ENCODE measurements around the gene AZU1.
A peak's percentile ranks its signal among the peaks of the same experiment; 100 is the strongest.
"Not testable (repeated sequence)": the region's sequence is repeated elsewhere in the genome, so short reads cannot be mapped to it uniquely, and the experiment has no call there.

The AZU1 gene

DNA sequence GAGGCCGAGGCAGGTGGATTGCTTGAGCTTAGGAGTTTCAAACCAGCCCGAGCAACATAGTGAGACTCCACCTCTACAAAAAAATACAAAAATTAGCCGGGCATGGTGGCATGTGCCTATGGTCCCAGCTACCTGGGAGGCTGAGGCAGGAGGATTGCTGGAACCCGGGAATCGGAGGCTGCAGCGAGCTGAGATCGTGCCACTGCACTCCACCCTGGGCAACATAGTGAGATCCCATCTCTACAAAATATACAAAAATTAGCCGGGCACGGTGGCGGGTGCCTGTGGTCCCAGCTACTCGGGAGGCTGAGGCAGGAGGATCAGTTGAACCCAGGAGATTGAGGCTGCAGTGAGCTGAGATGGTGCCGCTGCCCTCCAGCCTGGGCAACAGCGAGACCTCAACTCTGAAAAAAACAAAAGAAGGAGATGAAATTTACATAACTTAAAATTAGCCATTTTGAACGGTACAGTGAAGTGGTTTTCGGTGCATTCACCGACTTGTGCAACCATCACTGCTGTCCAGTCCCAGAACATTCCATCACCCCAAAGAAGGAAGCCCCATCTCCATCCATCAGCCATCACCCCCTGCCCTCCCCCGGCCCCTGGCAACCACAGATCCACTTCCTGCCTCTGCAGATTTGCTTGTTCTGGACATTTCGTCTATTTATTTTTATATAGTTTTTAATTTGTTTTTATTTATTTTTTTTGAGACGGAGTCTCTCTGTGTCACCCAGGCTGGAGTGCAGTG, 1.6 kb upstream of the AZU1 start:
- TF ChIP-seq PAX5 (IDR thresholded peaks at IDR 0.05; ENCODE audit: insufficient read depth, low read length, severe bottlenecking) = no peak
- TF ChIP-seq POLR2A (IDR thresholded peaks at IDR 0.05; ENCODE audit: low read depth, low read length) = no peak
- no peak for TF ChIP-seq POLR2AphosphoS5 (IDR thresholded peaks at IDR 0.05; ENCODE audit: low read depth, low read length)
- TF ChIP-seq SPI1 (IDR thresholded peaks at IDR 0.05; ENCODE audit: low read depth, low read length) = no peak
- TF ChIP-seq POU2F2 (IDR thresholded peaks at IDR 0.05; ENCODE audit: low read depth, low read length) = no peak
- TF ChIP-seq TAF1 (IDR thresholded peaks at IDR 0.05; ENCODE audit: low read depth, low read length) = no peak
- FAIRE-seq (no peak), DNase-seq (ENCODE audit: insufficient read length, low spot score) (no peak)

DNA sequence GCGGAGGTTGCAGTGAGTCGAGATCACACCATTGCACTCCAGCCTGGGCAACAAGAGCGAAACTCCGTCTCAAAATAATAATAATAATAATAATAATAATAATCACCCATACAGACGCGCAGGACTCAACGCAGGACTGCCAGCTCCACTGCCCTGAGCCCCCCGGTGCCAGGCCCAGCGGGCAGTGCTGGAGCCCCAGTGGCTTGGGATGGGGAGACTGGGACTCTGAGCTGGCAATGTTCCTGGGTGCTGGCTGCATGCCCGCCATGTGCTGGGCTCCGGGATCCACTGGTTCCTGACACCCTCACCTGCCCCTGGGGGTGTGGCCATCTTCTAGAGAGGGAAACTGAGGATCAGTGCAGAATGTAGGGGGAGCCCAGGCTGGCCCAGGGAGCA, 325 bp upstream of the AZU1 start:
- FAIRE-seq (no peak), DNase-seq (ENCODE audit: insufficient read length, low spot score) (no peak)
- TF ChIP-seq PAX5 (IDR thresholded peaks at IDR 0.05; ENCODE audit: insufficient read depth, low read length, severe bottlenecking) = no peak

DNA sequence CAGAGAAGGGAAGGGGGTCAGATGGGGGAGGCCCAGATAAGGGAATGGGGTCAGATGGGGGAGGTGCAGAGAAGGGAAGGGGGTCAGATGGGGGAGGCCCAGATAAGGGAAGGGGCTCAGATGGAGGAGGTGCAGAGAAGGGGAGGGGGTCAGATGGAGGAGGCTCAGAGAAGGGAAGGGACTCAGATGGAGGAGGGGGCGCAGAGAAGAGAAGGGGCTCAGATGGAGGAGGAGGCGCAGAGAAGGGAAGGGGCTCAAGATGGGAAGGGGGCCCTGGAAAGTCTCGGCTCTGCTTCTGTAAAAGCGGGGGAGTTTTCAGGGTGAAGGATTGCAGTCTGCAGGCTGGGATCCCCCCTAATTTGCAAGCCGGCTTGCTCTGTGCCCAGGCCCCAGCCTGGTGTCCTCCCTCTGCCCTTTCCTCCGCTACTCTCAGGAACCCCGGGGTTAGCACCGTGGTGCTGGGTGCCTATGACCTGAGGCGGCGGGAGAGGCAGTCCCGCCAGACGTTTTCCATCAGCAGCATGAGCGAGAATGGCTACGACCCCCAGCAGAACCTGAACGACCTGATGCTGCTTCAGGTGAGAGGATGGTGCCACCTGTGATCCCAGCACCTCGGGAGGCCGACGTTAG, 1.6 kb downstream of the AZU1 start:
- FAIRE-seq (no peak), DNase-seq (ENCODE audit: insufficient read length, low spot score) (no peak)
- TF ChIP-seq SPI1 (IDR thresholded peaks at IDR 0.05; ENCODE audit: low read depth, low read length) (no peak), POU2F2 (IDR thresholded peaks at IDR 0.05; ENCODE audit: low read depth, low read length) (peak; percentile 61; the same call in 1 of the 2 replicates)

DNA sequence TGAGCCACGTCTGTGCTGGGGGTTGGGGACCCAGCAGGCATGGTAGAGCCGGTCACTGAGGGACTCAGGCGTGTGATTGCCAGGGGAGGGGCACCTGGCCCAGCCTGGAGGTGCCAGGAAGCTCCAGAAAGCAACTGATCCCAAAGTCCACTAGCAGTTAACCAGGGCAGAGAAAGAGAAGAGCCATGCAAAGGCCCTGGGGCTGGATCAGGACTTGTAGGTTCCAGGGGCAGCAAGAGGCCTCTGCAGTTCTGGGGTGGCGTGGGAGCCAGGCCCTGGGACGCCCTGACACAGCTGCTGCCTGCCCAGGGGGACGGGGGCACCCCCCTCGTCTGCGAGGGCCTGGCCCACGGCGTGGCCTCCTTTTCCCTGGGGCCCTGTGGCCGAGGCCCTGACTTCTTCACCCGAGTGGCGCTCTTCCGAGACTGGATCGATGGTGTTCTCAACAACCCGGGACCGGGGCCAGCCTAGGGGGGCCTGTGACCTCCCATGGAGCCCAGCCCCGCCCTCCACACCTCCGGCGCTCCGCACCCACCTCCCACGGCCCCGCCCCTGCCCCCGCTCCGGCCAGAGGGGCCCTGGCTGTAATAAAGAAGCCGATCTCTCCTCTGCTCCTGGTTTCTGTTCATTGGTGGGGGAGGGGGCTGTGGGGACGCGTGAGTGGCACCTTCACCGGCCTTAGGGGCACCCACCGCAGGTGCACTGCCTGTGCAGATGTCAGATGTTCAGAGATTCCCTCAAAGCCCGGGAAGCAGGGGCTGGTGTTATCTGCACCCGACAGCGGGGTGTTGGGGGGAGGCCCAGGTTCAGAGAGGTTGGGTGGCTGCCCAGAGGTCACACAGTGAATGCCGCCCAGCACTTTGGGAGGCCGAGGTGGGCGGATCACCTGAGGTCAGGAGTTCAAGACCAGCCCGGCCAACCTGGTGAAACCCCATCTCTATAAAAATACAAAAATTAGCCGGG, 4.1 kb downstream of the AZU1 start:
- no peak for FAIRE-seq

DNA sequence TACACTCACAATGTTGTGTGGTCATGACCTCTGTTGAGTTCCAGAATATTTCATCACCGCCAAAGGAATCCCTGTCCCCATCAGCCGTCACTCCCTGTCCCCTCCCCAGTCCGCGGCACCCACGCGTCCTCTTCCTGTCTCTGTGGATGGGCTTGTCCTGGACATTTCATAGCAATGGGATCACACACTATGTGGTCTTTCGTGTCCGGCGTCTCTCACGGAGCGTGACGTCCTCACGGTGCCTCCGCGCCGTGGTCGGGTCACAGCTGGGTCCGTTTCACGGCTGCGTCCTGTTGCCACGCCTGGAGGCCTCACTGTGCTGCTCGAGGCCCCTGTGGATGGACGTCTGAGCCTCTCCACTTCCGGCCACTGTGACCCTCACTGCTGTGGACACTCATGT, 6.6 kb downstream of the AZU1 start:
- DNase-seq (ENCODE audit: insufficient read length, low spot score) = no peak
- FAIRE-seq = no peak
- no peak for TF ChIP-seq POU2F2 (IDR thresholded peaks at IDR 0.05; ENCODE audit: low read depth, low read length)
- TF ChIP-seq SPI1 (IDR thresholded peaks at IDR 0.05; ENCODE audit: low read depth, low read length) = no peak
- TF ChIP-seq POLR2AphosphoS5 (IDR thresholded peaks at IDR 0.05; ENCODE audit: low read depth, low read length) = no peak
- TF ChIP-seq POLR2A (IDR thresholded peaks at IDR 0.05; ENCODE audit: low read depth, low read length) = no peak
- TF ChIP-seq PAX5 (IDR thresholded peaks at IDR 0.05; ENCODE audit: insufficient read depth, low read length, severe bottlenecking) = no peak
- no peak for TF ChIP-seq TAF1 (IDR thresholded peaks at IDR 0.05; ENCODE audit: low read depth, low read length)

More for the DNA sequence above, 4.1 kb downstream of the AZU1 start:
- TF ChIP-seq POU2F2 (IDR thresholded peaks at IDR 0.05; ENCODE audit: low read depth, low read length) (no peak), POLR2AphosphoS5 (IDR thresholded peaks at IDR 0.05; ENCODE audit: low read depth, low read length) (no peak), POLR2A (IDR thresholded peaks at IDR 0.05; ENCODE audit: low read depth, low read length) (no peak), SPI1 (IDR thresholded peaks at IDR 0.05; ENCODE audit: low read depth, low read length) (no peak), PAX5 (IDR thresholded peaks at IDR 0.05; ENCODE audit: insufficient read depth, low read length, severe bottlenecking) (no peak), TAF1 (IDR thresholded peaks at IDR 0.05; ENCODE audit: low read depth, low read length) (no peak)
- DNase-seq (ENCODE audit: insufficient read length, low spot score) = no peak

DNA sequence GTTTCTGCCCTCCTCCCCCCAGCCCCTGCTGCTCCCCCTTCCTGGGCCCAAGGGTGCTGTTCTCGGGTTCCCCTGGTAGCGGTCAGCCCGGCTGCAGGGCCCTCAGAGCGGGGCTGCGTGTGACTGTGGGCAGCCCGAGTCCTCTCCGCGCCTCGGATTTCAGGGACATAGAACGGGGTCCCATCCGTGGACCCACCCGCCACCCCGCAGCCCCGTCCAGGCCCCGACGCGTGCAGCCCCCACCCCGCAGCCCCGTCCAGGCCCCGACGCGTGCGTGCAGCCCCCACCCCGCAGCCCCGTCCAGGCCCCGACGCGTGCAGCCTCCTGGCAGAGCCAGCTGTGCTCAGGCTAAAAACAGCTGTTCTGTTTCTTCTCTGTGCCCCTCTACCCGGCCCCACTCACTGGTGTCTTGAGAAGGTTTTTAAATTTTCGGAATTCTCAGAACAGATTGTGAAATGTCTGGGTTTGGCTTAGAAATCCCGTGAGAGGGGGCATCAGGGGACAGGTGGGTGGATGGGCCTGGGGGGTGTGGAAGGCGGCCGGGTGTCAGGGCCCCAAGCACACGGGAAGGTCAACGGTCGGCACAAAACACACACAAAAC, 7.7 kb downstream of the AZU1 start:
- TF ChIP-seq SPI1 (IDR thresholded peaks at IDR 0.05; ENCODE audit: low read depth, low read length) (no peak), POU2F2 (IDR thresholded peaks at IDR 0.05; ENCODE audit: low read depth, low read length) (no peak), POLR2AphosphoS5 (IDR thresholded peaks at IDR 0.05; ENCODE audit: low read depth, low read length) (no peak), POLR2A (IDR thresholded peaks at IDR 0.05; ENCODE audit: low read depth, low read length) (no peak), TAF1 (IDR thresholded peaks at IDR 0.05; ENCODE audit: low read depth, low read length) (no peak)
- DNase-seq (ENCODE audit: insufficient read length, low spot score) (no peak), FAIRE-seq (no peak)

DNA sequence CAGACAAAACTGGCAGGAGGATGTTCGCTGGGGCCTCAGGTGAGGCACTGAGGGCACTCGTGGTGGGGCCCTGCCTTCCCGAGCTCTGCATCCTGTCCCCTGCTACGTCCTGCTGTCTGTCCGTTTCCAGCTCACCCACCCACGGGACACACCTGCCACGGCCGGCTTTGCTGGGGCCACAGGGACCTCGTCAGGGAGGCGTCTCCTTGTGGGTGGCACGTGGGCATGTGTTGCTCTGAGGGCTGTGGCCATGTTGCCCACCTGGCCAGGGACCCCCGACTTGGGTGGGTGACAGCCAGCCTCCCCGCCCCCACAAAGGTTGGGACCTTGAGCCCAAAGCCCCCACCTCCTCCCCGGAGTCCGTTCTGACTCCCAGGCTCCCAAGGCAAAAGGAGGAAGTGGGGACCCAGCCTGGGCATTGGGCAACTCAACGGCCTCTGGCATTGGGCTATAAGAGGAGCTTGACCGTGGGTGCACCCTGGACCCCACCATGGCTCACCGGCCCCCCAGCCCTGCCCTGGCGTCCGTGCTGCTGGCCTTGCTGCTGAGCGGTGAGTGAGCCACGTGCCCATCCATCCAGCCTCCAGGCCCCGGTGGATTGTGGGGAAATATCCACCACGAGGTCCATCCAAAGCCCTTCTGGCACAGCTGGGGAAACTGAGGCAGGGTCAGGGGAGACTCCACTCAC, 13.0 kb downstream of the AZU1 start, which contains the start of gene PRTN3:
TSS of gene PRTN3 (plus strand) at position 481 of the 688 bp plus-strand sequence. CDS start at position 491, 10 bp downstream.
- DNase-seq (ENCODE audit: insufficient read length, low spot score) = no peak
- no peak for FAIRE-seq
- TF ChIP-seq PAX5 (IDR thresholded peaks at IDR 0.05; ENCODE audit: insufficient read depth, low read length, severe bottlenecking) (no peak), TAF1 (IDR thresholded peaks at IDR 0.05; ENCODE audit: low read depth, low read length) (no peak), POLR2AphosphoS5 (IDR thresholded peaks at IDR 0.05; ENCODE audit: low read depth, low read length) (no peak), SPI1 (IDR thresholded peaks at IDR 0.05; ENCODE audit: low read depth, low read length) (no peak), POLR2A (IDR thresholded peaks at IDR 0.05; ENCODE audit: low read depth, low read length) (no peak), POU2F2 (IDR thresholded peaks at IDR 0.05; ENCODE audit: low read depth, low read length) (no peak)

DNA sequence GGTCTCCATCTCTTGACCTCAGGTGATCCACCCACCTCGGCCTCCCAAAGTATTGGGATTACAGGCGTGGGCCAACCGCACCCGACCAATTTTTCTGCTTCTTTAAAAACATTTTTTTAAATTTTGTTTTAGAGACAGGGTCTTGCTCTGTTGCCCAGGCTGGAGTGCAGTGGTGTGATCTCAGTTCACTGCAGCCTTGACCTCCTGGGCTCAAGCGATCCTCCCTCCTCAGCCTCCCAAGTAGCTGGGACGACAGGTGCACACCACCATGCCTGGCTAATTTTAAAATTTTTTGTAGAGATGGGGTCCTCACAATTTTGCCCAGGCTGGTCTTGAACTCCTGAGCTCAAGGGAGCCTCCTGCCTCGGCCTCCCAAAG, 15.2 kb downstream of the AZU1 start:
- FAIRE-seq; DNase-seq (ENCODE audit: insufficient read length, low spot score): not testable (repeated sequence)

DNA sequence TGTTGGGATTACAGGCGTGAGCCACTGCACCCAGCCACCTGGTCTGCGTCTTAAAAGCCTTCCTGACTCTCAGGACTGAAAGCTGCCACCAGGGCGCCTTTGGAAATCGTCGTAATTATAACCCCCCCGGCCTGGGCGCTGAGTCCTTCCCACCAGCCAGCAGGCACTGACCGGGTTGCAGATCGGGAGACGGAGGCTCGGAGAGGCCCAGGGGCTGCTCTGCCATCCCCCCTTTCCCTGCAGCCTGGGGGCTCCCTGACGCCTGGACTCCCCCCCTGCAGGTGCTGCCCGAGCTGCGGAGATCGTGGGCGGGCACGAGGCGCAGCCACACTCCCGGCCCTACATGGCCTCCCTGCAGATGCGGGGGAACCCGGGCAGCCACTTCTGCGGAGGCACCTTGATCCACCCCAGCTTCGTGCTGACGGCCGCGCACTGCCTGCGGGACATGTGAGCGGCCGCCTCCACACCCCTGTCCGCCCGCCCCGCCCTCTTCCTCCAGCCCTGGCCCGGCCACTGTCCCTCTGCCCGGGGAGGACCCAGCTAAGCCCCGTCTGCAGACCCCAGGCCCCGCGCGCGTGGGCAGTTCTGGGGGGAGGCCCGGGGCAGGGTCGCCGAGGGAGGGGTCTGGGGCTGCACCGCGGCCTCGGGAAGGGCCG, 15.7 kb downstream of the AZU1 start:
- DNase-seq (ENCODE audit: insufficient read length, low spot score) (no peak), FAIRE-seq (no peak)
- TF ChIP-seq TAF1 (IDR thresholded peaks at IDR 0.05; ENCODE audit: low read depth, low read length) (no peak), POLR2A (IDR thresholded peaks at IDR 0.05; ENCODE audit: low read depth, low read length) (no peak), POLR2AphosphoS5 (IDR thresholded peaks at IDR 0.05; ENCODE audit: low read depth, low read length) (no peak), PAX5 (IDR thresholded peaks at IDR 0.05; ENCODE audit: insufficient read depth, low read length, severe bottlenecking) (no peak), POU2F2 (IDR thresholded peaks at IDR 0.05; ENCODE audit: low read depth, low read length) (no peak), SPI1 (IDR thresholded peaks at IDR 0.05; ENCODE audit: low read depth, low read length) (no peak)
